ENCODE data around the gene TPRG1. TPM values are rescaled to one million over a fixed set of nuclear protein-coding genes. Genes with fewer than 3 reads are reported as not detected.

The TPRG1 gene
- 10 to 100 TPM in 1 of 2 donors, 1 to 10 TPM in 1; 6.0 to 14.7 TPM for total RNA-seq

GRCh38 chr3:189171707-189172106, at the start of gene TPRG1:
TSS of gene TPRG1 (plus strand) at chr3:189171971. CDS start at chr3:189207385, 35,414 bp downstream.
- no peak for ATAC-seq (replicated peaks)
- no peaks in the 10 kb centered on the region for H3K9me3 Mint-ChIP-seq
- peaks cover 3% of the 10 kb centered on the region for H3K27me3 Mint-ChIP-seq
- no peaks in the 10 kb centered on the region for H3K36me3 Mint-ChIP-seq (ENCODE audit: low read depth)
- no peaks in the 10 kb centered on the region for H3K4me1 Mint-ChIP-seq
- H3K27ac Mint-ChIP-seq = no peak within 1 kb of the TSS
- no peak within 1 kb of the TSS for H3K4me3 Mint-ChIP-seq

GRCh38 chr3:189122110-189122509, 49.7 kb upstream of the TPRG1 start:
- Mint-ChIP-seq H3K4me3 (peak overlapping the region; percentile 59), H3K27ac (no peak overlapping the region), H3K36me3 (ENCODE audit: low read depth) (no peaks in the 10 kb centered on the region), H3K9me3 (no peaks in the 10 kb centered on the region), H3K27me3 (no peaks in the 10 kb centered on the region), H3K4me1 (no peaks in the 10 kb centered on the region)
- no peak for ATAC-seq (replicated peaks)

GRCh38 chr3:189122526-189123205, 49.1 kb upstream of the TPRG1 start:
- Mint-ChIP-seq H3K4me1 (no peaks in the 10 kb centered on the region), H3K27ac (no peak overlapping the region), H3K36me3 (ENCODE audit: low read depth) (no peaks in the 10 kb centered on the region), H3K27me3 (no peaks in the 10 kb centered on the region), H3K9me3 (no peaks in the 10 kb centered on the region), H3K4me3 (peak overlapping the region; percentile 59)
- ATAC-seq (replicated peaks) = no peak

DNA sequence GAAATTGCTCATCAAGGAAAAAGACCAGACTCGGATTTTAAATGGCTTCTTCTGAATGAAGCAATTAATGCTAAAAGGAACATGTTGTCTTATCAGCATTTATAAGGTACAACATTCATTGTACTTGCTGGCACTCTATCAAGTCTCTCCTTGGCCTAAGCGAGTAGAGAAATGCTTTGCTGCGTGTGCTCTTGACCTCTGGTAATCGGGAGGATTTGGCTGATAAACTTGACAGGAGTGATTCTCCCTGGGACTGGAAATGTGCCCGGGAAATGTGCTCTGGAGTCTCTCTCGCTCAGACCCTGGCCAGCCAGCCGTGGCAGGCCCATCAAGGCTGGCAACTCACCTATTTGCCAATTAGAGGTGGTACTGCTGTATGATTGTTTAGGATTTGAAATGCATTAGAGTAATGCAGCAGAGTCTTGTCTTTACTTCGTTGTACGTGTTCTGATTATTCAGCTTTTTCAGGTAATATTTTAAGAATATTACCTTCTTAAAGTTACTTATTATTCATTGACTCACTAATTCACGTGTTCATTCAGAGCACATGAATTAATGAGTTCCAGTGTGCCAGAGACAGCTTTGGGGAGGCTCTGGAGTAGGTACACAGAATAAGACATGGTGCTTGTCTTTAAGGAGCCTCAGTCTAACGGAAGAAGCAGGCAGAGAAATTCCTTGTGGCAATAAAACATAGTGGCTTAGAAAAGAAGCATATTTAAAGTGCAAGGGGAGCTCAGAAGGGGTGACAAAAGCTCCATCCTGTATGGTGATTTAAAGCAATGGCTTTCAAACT, 48.0 kb upstream of the TPRG1 start:
- no peak overlapping the region for H3K27ac Mint-ChIP-seq

GRCh38 chr3:189132231-189132671, 39.5 kb upstream of the TPRG1 start:
- Mint-ChIP-seq H3K4me3 (peak overlapping the region; percentile 86), H3K4me1 (peaks cover 18% of the 10 kb centered on the region), H3K27ac (peak overlapping the region; percentile 82), H3K36me3 (ENCODE audit: low read depth) (no peaks in the 10 kb centered on the region), H3K9me3 (peaks cover 6% of the 10 kb centered on the region), H3K27me3 (no peaks in the 10 kb centered on the region)
- ATAC-seq (replicated peaks) = peak; percentile 99

More for the DNA sequence above, 48.0 kb upstream of the TPRG1 start:
- Mint-ChIP-seq H3K4me1 (no peaks in the 10 kb centered on the region), H3K36me3 (ENCODE audit: low read depth) (no peaks in the 10 kb centered on the region), H3K9me3 (no peaks in the 10 kb centered on the region), H3K27me3 (no peaks in the 10 kb centered on the region), H3K4me3 (no peak overlapping the region)
- ATAC-seq (replicated peaks) = no peak

DNA sequence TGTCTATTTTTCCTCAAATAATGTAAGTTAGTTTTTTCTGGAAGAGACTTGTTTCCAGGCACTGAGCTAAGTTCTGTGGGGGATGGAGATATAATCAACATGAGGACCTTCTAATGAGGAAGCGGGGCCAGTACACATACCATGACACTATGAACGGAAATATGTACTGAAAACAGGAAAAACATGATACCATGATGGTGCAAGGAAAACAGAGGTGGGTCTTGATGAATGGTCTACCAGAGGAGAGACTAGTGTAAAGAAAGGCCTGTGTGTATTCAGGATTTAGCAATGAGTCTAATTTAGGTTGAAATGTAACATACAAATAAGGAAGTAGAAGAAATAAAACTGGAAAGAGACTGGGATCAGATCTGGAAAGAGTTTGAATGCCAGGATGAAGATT, 38.9 kb upstream of the TPRG1 start:
- Mint-ChIP-seq H3K4me1 (peaks cover 18% of the 10 kb centered on the region), H3K9me3 (peaks cover 6% of the 10 kb centered on the region), H3K27ac (peak overlapping the region; percentile 82), H3K4me3 (peak overlapping the region; percentile 86), H3K36me3 (ENCODE audit: low read depth) (no peaks in the 10 kb centered on the region), H3K27me3 (no peaks in the 10 kb centered on the region)
- no peak for ATAC-seq (replicated peaks)

- no peak for ATAC-seq (replicated peaks)
- peak overlapping the region; percentile 86 for H3K4me3 Mint-ChIP-seq
Measured at GRCh38 chr3:189133768-189134167, 38.0 kb upstream of the TPRG1 start.

GRCh38 chr3:189137416-189137815, 34.4 kb upstream of the TPRG1 start:
- no peak overlapping the region for H3K4me3 Mint-ChIP-seq
- H3K9me3 Mint-ChIP-seq = peaks cover 6% of the 10 kb centered on the region
- no peak for ATAC-seq (replicated peaks)
- H3K27ac Mint-ChIP-seq = no peak overlapping the region
- H3K4me1 Mint-ChIP-seq = peaks cover 18% of the 10 kb centered on the region
- H3K36me3 Mint-ChIP-seq (ENCODE audit: low read depth) = no peaks in the 10 kb centered on the region
- peaks cover 5% of the 10 kb centered on the region for H3K27me3 Mint-ChIP-seq

More at GRCh38 chr3:189133768-189134167, 38.0 kb upstream of the TPRG1 start:
- H3K27ac Mint-ChIP-seq = peak overlapping the region; percentile 82
- H3K4me1 Mint-ChIP-seq = peaks cover 18% of the 10 kb centered on the region
- peaks cover 6% of the 10 kb centered on the region for H3K9me3 Mint-ChIP-seq
- no peaks in the 10 kb centered on the region for H3K36me3 Mint-ChIP-seq (ENCODE audit: low read depth)
- H3K27me3 Mint-ChIP-seq = no peaks in the 10 kb centered on the region

DNA sequence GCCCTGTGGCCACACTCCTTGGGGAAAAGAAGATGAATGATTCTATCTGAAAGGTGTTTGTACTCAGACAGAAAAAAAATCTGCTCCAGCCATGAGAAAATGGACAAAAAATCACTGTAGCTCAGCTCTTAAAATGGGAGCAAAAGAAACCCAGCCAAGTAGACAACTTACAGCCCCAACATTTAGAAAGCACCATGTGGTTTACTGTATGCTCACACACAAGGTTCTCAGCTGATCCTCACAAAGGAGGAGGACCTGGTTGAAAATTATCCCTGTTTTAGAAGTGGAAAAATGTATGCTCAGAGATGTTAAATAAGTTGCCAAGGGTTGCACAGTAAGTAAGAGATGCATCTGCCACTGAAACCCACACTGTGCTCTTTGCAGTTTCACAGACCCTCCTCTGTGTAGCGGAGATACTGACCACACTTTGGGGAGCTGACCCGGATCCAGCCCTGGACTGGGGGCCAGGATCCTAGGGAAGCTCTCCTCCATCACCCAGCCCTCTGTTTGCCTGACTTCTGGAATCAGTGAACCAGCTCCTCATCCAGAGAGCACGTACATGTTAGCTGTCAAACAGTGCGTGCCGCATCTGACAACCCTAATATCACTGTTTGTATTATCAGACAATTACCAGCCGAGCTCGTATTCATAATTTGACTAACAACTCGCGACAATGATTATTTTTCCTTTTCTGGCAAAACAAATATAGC, 32.7 kb upstream of the TPRG1 start:
- Mint-ChIP-seq H3K27me3 (peaks cover 5% of the 10 kb centered on the region), H3K27ac (no peak overlapping the region), H3K4me1 (peaks cover 8% of the 10 kb centered on the region), H3K4me3 (no peak overlapping the region), H3K36me3 (ENCODE audit: low read depth) (no peaks in the 10 kb centered on the region), H3K9me3 (no peaks in the 10 kb centered on the region)
- ATAC-seq (replicated peaks) = no peak

DNA sequence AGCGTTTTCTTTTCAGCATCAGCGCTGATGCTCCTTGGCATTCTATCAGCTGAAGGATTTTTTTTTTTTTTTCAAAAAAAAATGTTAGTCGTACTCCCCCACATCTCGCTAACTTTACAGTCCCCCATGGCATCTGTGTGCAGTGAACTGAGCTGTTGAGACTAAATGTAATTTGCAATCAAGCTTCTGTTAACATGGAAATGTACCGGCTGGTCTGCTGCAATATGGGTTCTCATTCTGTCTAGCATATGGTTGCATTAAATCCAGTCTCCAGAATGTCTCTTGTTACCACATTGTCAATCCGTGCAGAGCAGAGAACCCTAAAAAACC, 32.2 kb upstream of the TPRG1 start:
- Mint-ChIP-seq H3K9me3 (no peaks in the 10 kb centered on the region), H3K36me3 (ENCODE audit: low read depth) (no peaks in the 10 kb centered on the region), H3K27me3 (peaks cover 5% of the 10 kb centered on the region), H3K4me3 (no peak overlapping the region), H3K27ac (no peak overlapping the region), H3K4me1 (peaks cover 10% of the 10 kb centered on the region)
- no peak for ATAC-seq (replicated peaks)

GRCh38 chr3:189142527-189142926, 29.2 kb upstream of the TPRG1 start:
- Mint-ChIP-seq H3K9me3 (no peaks in the 10 kb centered on the region), H3K36me3 (ENCODE audit: low read depth) (no peaks in the 10 kb centered on the region), H3K27ac (no peak overlapping the region), H3K4me1 (peaks cover 12% of the 10 kb centered on the region), H3K27me3 (peaks cover 5% of the 10 kb centered on the region), H3K4me3 (no peak overlapping the region)
- ATAC-seq (replicated peaks) = peak; percentile 93

DNA sequence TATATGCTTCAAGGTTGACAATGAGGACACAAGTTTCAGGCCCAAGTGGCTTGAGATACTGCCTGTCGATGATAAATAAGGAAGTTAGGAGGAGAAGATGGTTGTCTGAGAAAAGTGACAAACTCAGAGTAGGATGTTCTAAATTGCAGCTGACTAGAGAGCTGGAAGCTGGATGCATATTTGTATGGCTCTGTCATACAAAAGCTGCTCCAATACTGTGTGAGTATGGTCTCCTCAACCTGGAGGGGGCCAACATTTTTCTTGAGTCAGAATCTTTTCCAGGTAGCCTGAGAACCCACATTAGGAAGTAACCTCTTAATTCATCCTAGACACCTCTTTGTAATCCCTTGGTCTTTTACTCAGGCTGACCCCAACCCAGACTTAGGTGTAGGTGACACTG, 28.4 kb upstream of the TPRG1 start:
- no peak for ATAC-seq (replicated peaks)
- peaks cover 5% of the 10 kb centered on the region for H3K27me3 Mint-ChIP-seq
- H3K27ac Mint-ChIP-seq = no peak overlapping the region
- H3K4me1 Mint-ChIP-seq = peaks cover 12% of the 10 kb centered on the region
- H3K4me3 Mint-ChIP-seq = no peak overlapping the region
- H3K9me3 Mint-ChIP-seq = no peaks in the 10 kb centered on the region
- H3K36me3 Mint-ChIP-seq (ENCODE audit: low read depth) = no peaks in the 10 kb centered on the region

DNA sequence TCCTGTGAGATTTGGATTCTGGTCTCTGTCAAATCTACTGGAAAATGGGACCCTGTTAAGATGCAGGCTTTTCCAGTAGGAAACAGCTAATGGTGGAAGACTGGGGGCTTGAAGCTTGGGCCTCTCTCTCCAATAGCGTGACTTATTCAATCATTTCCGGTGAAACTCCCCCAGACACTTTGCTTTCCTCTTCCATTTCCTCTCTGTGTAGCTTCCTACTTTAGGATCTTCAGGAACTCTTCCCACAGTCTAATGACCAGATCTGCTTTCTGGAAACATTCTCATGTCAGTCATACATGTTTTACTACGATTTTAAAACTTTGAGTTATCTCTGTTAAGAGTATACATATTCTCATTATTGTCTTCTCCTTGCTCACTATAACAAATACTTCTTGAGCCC, 28.0 kb upstream of the TPRG1 start:
- Mint-ChIP-seq H3K36me3 (ENCODE audit: low read depth) (no peaks in the 10 kb centered on the region), H3K27me3 (peaks cover 5% of the 10 kb centered on the region), H3K4me3 (no peak overlapping the region), H3K4me1 (peaks cover 12% of the 10 kb centered on the region), H3K9me3 (no peaks in the 10 kb centered on the region), H3K27ac (peak overlapping the region; percentile 14)
- ATAC-seq (replicated peaks) = no peak

- no peak overlapping the region for H3K4me3 Mint-ChIP-seq
- H3K27ac Mint-ChIP-seq = peak overlapping the region; percentile 10
- peak; percentile 44 for ATAC-seq (replicated peaks)
- no peaks in the 10 kb centered on the region for H3K9me3 Mint-ChIP-seq
- H3K36me3 Mint-ChIP-seq (ENCODE audit: low read depth) = no peaks in the 10 kb centered on the region
- peaks cover 5% of the 10 kb centered on the region for H3K27me3 Mint-ChIP-seq
- peaks cover 12% of the 10 kb centered on the region for H3K4me1 Mint-ChIP-seq
Measured at GRCh38 chr3:189144645-189145044, 27.1 kb upstream of the TPRG1 start.

Measured in activated T-helper 17 cell treated with anti-CD3 and anti-CD28 coated beads, Interleukin-2, amount 50 U/mL, for 72 hours (primary cell).